HepG2 (cell line): ENCODE measurements around the gene FLOT2. TPM values are rescaled to one million over a fixed set of nuclear protein-coding genes. Genes with fewer than 3 reads are reported as not detected.
"Not testable (repeated sequence)": the region's sequence is repeated elsewhere in the genome, so short reads cannot be mapped to it uniquely, and the experiment has no call there.

Source experiments
- ATAC-seq: fragments of 200-7000 bp; cut with Tn5 transposase; 3 replicates; pipeline ENCODE4 v1.9.1; 2020; ENCODE audit warnings: mild to moderate bottlenecking, moderate library complexity
- BruUV-seq: library from RNA; stranded (reverse); fragments of 400-500 nt; replicated peaks from 2 replicates; lab custom pipeline; 2021; lab: Mats Ljungman, UMichigan
- CTCF ChIA-PET: fragments of 300-600 bp; formaldehyde crosslinking; extraction: SDS; loops from one replicate; lab custom pipeline; 2021; ENCODE audit warnings: low total read pairs, inconsistent platforms, low intra/inter-chr PET ratio; lab: Yijun Ruan, JAX
- POLR2A ChIA-PET: fragments of 350-600 bp; sonication (Branson Sonifier 250); formaldehyde crosslinking; loops from one replicate; lab custom pipeline; 2020; ENCODE audit warnings: antibody characterized with exemption, inconsistent platforms; lab: Yijun Ruan, JAX
- DNase-seq: peaks from one replicate; pipeline ENCODE4 v3.0.0-alpha.2; 2015; ENCODE audit warnings: low spot score
- FAIRE-seq: peaks from 3 replicates; lab custom pipeline; 2011; peaks lifted over from hg19 to GRCh38; lab: Jason Lieb, UNC
- H2AFZ ChIP-seq: one replicate; pipeline ENCODE4 v1.6.1; 2011; ENCODE audit warnings: low read length, inconsistent platforms
- H3K27ac ChIP-seq: fragments of 300-600 bp; 3 replicates; pipeline ENCODE4 v1.8.0; 2011; ENCODE audit warnings: mixed run types, mild to moderate bottlenecking, mixed read lengths, low read length, inconsistent platforms; ENCODE audit not compliant: insufficient read depth; ENCODE audit errors: extremely low read length
- H3K27me3 ChIP-seq, 2 experiments: fragments of 200-600 bp in 1 of 2; 2 replicates in 1 of 2; 3 replicates in 1 of 2; pipeline versions ENCODE4 v1.6.0 to v1.8.0; 2011; ENCODE audit warnings: low read length in 2 of 2, mild to moderate bottlenecking in 2 of 2, moderate library complexity in 2 of 2, inconsistent platforms in 1 of 2; ENCODE audit not compliant: insufficient read depth in 2 of 2, control insufficient read depth in 1 of 2
- H3K36me3 ChIP-seq, 2 experiments: fragments of 200-600 bp in 1 of 2; replicated peaks in 1 of 2; 2 replicates in 1 of 2; 3 replicates in 1 of 2; pipeline versions ENCODE4 v1.5.1 to v1.8.0; 2011; ENCODE audit warnings: low read length in 2 of 2, inconsistent platforms in 1 of 2; ENCODE audit not compliant: insufficient read depth in 2 of 2, control insufficient read depth in 1 of 2
- H3K4me1 ChIP-seq: 2 replicates; pipeline ENCODE4 v1.5.1; 2012; ENCODE audit warnings: low read length, inconsistent platforms; ENCODE audit not compliant: insufficient read depth
- H3K4me2 ChIP-seq: 2 replicates; pipeline ENCODE4 v1.6.0; 2011; ENCODE audit warnings: low read depth, low read length, inconsistent platforms
- H3K4me3 ChIP-seq, 3 experiments: fragments of 200-600 bp in 1 of 3; sonication (generic), shearing (Covaris generic) in 1 of 3; replicated peaks in 1 of 3; 2 replicates each; pipeline ENCODE4 v1.5.1; 2011 to 2016; ENCODE audit warnings: low read length in 3 of 3, inconsistent platforms in 2 of 3, low read depth in 2 of 3, mild to moderate bottlenecking in 2 of 3, control low read depth in 1 of 3, mixed read lengths in 1 of 3; ENCODE audit not compliant: insufficient read depth in 1 of 3
- H3K79me2 ChIP-seq: one replicate; pipeline ENCODE4 v1.6.1; 2011; ENCODE audit warnings: low read length, inconsistent platforms; ENCODE audit not compliant: insufficient read depth
- H3K9ac ChIP-seq: 2 replicates; pipeline ENCODE4 v1.6.0; 2011; ENCODE audit warnings: mild to moderate bottlenecking, low read depth, low read length, inconsistent platforms; ENCODE audit not compliant: insufficient read depth
- H3K9me3 ChIP-seq: 2 replicates; pipeline ENCODE4 v1.5.1; 2012; ENCODE audit warnings: mild to moderate bottlenecking, low read length
- H4K20me1 ChIP-seq: 2 replicates; pipeline ENCODE4 v1.6.0; 2011; ENCODE audit warnings: inconsistent platforms, mild to moderate bottlenecking, low read length, moderate library complexity; ENCODE audit not compliant: insufficient read depth
- ATF7 ChIP-seq, 2 experiments: fragments of 450-650 bp in 1 of 2; sonication (generic) in 1 of 2; formaldehyde crosslinking in 1 of 2; IDR thresholded peaks; 2 replicates each; pipeline versions ENCODE4 v1.4.0 to v1.6.1; 2016 to 2020; ENCODE audit warnings: antibody characterized with exemption in 1 of 2, mild to moderate bottlenecking in 1 of 2, missing genetic modification reagents in 1 of 2
- CEBPB ChIP-seq: IDR thresholded peaks from 2 replicates; pipeline ENCODE4 v1.6.1; 2011; ENCODE audit warnings: low read depth, low read length, improper control_type of control experiment, borderline replicate concordance
- NCOR1 ChIP-seq: fragments of 200-600 bp; sonication (generic); IDR thresholded peaks from 2 replicates; pipeline ENCODE4 v1.7.0; 2017; ENCODE audit warnings: antibody characterized with exemption, low read length, borderline replicate concordance
- PCBP1 ChIP-seq: fragments of 200-400 bp; formaldehyde crosslinking; IDR thresholded peaks from 2 replicates; pipeline ENCODE4 v1.6.1; 2017; ENCODE audit warnings: mild to moderate bottlenecking, low read depth, low read length, borderline replicate concordance
- SMAD3 ChIP-seq: sonication (generic); formaldehyde crosslinking; IDR thresholded peaks from 2 replicates; pipeline ENCODE4 v1.4.0; 2020; ENCODE audit warnings: missing genetic modification reagents
- WGBS: methylation state at CpG from one replicate; pipeline ENCODE4 v1.1.6; 2017; ENCODE audit warnings: low lambda C conversion rate; 5-methylcytosine and 5-hydroxymethylcytosine counted together
- in situ Hi-C: cut with HindIII; loops from 2 replicates; pipeline ENCODE4 v1.10.0; 2017; ENCODE audit warnings: low pct_unique_long_range_greater_than_20kb; ENCODE audit not compliant: extremely low pct_ligation_motif_present
- intact Hi-C: fragments of 100-400 bp; cut with micrococcal nuclease; formaldehyde crosslinking; loops from one replicate; pipeline ENCODE4 v1.10.0; 2022; ENCODE audit not compliant: unreplicated experiment
- polyA plus RNA-seq, 8 experiments: library from polyadenylated mRNA; depleted of rRNA in 3 of 8; stranded (reverse) in 7 of 8; unstranded in 1 of 8; fragments of >200 nt; fragmentation: Illumina TruSeq in 4 of 8; extraction: Trizol in 4 of 8; gene quantifications; 2 replicates each; pipeline versions ENCODE4 v1.2.1 to v1.2.3, GENCODE V29; 2011 to 2016; ENCODE audit warnings: low read depth in 4 of 8, missing spikeins in 1 of 8, mixed read lengths in 1 of 8; ENCODE audit not compliant: insufficient read depth in 1 of 8
- total RNA-seq, 5 experiments: library from RNA; depleted of rRNA; stranded (reverse); fragments of >200 nt; fragmentation: Illumina TruSeq; extraction: Trizol; gene quantifications; 2 replicates each; pipeline ENCODE4 v1.2.3, GENCODE V29; 2016; ENCODE audit warnings: low read depth in 1 of 5
- TF ChIP-seq, protein P1 (sequence below): sonication (generic); formaldehyde crosslinking; IDR thresholded peaks from 2 replicates; pipeline ENCODE4 v1.4.0; 2020; ENCODE audit warnings: mild to moderate bottlenecking, missing genetic modification reagents

The FLOT2 gene
- total and polyA plus RNA-seq, 2 of the 13 experiments (the other 11 are each of a cell fraction or from before 2014, with no cell fraction given), result 54.3 to 54.5 TPM

GRCh38 chr17:28877150-28877711 is 20.3 kb downstream of the FLOT2 start:
- POLR2A ChIA-PET; ATAC-seq; H3K4me2 ChIP-seq; H3K27me3 ChIP-seq; H3K4me1 ChIP-seq; DNase-seq; H3K79me2 ChIP-seq; H3K9me3 ChIP-seq; H4K20me1 ChIP-seq; H2AFZ ChIP-seq; BruUV-seq; FAIRE-seq; H3K27ac ChIP-seq; H3K9ac ChIP-seq; intact Hi-C loops; H3K4me3 ChIP-seq; TF ChIP-seq ATF7 (CRISPR knock-in tag; IDR thresholded peaks at IDR 0.05): not testable (repeated sequence)
- peaks cover 18 to 30% of the 10 kb centered on the region in 2 experiments; a peak in 4 of 5 replicates for H3K36me3 ChIP-seq
- WGBS, result 94% methylated on average over 6 of the region's 6 CpGs
- in situ Hi-C loops, result loop anchor here (25.0 kb wide), 1 partner anchor 240 kb away; the partner anchor contains the start of gene BLTP2
- TF ChIP-seq ATF7 (IDR thresholded peaks at IDR 0.05) (peak; percentile 83), CEBPB (peak; percentile 28; the same call in 1 of the 2 replicates)
- CTCF ChIA-PET, result interaction anchor here (2.4 kb wide), 1 partner anchor 114 kb away, joined by 20 read pairs; no protein-coding TSS in a partner anchor

DNA sequence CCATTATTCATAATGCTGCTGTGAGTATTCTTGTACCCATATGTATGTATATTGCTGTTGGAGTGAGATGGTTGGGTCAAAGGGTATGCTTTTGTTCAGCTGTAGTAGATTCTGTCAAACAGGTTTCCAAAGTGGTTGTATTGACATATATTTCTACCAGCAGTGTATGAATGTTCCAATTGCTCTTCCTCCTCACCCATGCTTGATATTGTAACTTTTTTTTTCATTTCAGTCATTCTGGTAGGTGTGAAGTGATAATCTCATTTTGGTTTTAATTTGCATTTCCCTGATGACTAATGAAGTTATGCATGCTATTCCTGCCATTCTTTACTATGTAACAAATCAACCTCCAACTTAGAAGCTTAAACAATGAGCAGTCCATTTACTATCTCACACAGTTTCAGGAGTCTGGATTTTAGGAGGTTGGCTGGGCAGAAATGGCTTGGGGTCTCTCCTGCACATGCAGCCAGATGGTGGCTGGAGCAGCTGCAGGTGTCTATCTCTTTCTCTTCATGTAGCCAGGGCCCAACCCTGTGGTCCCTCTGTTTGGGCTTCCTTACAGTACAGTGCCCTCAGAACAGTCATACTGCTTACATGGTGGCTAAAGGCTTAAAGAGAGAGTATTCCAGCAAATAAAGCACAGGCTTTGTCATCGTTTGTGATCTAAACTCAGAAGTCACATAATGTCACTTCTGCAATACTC is 21.5 kb downstream of the FLOT2 start:
- no TSS peak for BruUV-seq
- Histone ChIP-seq H3K4me3 (no peak overlapping the region), H3K9ac (no peak overlapping the region), H3K79me2 (no peaks in the 10 kb centered on the region), H2AFZ (no peak overlapping the region), H4K20me1 (no peaks in the 10 kb centered on the region), H3K27me3 (peaks cover 0 to 1% of the 10 kb centered on the region in 2 experiments; a peak in 1 of 5 replicates), H3K4me2 (no peak overlapping the region), H3K36me3 (peaks cover 7 to 18% of the 10 kb centered on the region in 2 experiments; a peak in 4 of 5 replicates), H3K9me3 (no peaks in the 10 kb centered on the region), H3K27ac (no peak overlapping the region), H3K4me1 (peaks cover 9% of the 10 kb centered on the region)
- no peak for FAIRE-seq
- POLR2A ChIA-PET, result no interaction called here
- 25% methylated on average over 1 of the region's 1 CpG for WGBS
- ATAC-seq, result no peak
- intact Hi-C loops (no loop called here), in situ Hi-C loops (loop anchor here (25.0 kb wide), 1 partner anchor 239 kb away; the partner anchor contains the start of gene BLTP2)
- CTCF ChIA-PET, result no interaction called here
- DNase-seq, result no peak
- TF ChIP-seq NCOR1 (no peak), PCBP1 (no peak), SMAD3 (CRISPR knock-in tag) (no peak)
- TF ChIP-seq, protein P1, sequence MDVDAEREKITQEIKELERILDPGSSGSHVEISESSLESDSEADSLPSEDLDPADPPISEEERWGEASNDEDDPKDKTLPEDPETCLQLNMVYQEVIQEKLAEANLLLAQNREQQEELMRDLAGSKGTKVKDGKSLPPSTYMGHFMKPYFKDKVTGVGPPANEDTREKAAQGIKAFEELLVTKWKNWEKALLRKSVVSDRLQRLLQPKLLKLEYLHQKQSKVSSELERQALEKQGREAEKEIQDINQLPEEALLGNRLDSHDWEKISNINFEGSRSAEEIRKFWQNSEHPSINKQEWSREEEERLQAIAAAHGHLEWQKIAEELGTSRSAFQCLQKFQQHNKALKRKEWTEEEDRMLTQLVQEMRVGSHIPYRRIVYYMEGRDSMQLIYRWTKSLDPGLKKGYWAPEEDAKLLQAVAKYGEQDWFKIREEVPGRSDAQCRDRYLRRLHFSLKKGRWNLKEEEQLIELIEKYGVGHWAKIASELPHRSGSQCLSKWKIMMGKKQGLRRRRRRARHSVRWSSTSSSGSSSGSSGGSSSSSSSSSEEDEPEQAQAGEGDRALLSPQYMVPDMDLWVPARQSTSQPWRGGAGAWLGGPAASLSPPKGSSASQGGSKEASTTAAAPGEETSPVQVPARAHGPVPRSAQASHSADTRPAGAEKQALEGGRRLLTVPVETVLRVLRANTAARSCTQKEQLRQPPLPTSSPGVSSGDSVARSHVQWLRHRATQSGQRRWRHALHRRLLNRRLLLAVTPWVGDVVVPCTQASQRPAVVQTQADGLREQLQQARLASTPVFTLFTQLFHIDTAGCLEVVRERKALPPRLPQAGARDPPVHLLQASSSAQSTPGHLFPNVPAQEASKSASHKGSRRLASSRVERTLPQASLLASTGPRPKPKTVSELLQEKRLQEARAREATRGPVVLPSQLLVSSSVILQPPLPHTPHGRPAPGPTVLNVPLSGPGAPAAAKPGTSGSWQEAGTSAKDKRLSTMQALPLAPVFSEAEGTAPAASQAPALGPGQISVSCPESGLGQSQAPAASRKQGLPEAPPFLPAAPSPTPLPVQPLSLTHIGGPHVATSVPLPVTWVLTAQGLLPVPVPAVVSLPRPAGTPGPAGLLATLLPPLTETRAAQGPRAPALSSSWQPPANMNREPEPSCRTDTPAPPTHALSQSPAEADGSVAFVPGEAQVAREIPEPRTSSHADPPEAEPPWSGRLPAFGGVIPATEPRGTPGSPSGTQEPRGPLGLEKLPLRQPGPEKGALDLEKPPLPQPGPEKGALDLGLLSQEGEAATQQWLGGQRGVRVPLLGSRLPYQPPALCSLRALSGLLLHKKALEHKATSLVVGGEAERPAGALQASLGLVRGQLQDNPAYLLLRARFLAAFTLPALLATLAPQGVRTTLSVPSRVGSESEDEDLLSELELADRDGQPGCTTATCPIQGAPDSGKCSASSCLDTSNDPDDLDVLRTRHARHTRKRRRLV (CRISPR knock-in tag), result no peak
